AG08395 (cell line): ENCODE data around the gene PRR14.
"Not testable (repeated sequence)": the region's sequence is repeated elsewhere in the genome, so short reads cannot be mapped to it uniquely, and the experiment has no call there.

Source experiments
- DNase-seq: peaks from one replicate; pipeline ENCODE4 v3.0.0; 2012; ENCODE audit warnings: mixed read lengths, low spot score

The PRR14 gene

GRCh38 chr16:30692396-30693064 is 41.8 kb downstream of the PRR14 start:
- no peak for DNase-seq

DNA sequence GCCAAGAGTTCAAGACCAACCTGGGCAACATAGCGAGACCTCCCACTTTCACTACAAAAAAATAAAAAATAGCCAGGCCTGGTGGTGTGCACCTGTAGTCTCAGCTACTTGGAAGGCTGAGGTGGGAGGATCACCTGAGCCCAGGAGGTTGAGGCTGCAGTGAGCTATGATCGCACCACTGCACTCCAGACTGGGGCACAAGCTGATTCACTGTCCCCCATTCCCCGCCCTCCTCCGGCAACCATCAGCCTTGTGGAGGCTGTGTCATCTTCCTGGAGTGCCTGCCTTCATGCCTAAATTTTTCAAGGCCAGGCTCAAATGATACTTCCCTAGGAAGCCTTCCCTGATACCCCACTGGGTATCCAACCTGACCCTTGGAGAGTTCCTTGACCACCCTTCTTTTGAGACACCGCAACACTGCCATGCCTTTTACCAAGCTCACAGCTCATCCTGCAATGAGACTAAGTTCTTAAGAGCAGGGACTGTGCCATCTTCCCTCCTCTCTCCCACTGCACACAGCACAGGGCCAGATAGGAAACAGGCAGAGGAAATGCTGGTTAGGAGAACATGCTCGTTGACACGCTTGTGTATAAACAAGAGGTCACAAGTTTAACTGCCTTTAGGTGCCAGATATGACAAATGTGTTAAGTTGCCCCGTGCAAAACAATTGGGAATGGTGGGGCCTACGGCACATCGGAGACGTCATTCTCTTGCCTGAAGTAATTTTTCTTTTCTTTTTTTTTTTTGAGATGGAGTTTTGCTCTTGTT is 44.4 kb downstream of the PRR14 start:
- no peak for DNase-seq

DNA sequence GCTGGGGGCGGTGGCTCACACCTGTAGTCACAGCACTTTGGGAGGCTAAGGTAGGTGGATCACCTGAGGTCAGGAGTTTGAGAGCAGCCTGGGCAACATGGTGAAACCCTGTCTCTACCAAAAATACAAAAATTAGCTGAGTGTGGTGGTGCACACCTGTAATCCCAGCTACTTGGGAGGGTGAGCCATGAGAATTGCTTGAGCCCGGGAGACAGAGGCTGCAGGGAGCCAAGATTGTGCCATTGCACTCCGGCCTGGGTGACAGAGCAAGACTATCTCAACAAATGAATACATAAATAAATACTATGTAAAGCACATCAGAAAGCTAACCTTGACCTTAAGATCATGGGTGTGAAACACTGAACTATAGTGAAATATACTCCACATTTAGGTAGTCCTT is 45.9 kb downstream of the PRR14 start:
- not testable (repeated sequence) for DNase-seq

DNA sequence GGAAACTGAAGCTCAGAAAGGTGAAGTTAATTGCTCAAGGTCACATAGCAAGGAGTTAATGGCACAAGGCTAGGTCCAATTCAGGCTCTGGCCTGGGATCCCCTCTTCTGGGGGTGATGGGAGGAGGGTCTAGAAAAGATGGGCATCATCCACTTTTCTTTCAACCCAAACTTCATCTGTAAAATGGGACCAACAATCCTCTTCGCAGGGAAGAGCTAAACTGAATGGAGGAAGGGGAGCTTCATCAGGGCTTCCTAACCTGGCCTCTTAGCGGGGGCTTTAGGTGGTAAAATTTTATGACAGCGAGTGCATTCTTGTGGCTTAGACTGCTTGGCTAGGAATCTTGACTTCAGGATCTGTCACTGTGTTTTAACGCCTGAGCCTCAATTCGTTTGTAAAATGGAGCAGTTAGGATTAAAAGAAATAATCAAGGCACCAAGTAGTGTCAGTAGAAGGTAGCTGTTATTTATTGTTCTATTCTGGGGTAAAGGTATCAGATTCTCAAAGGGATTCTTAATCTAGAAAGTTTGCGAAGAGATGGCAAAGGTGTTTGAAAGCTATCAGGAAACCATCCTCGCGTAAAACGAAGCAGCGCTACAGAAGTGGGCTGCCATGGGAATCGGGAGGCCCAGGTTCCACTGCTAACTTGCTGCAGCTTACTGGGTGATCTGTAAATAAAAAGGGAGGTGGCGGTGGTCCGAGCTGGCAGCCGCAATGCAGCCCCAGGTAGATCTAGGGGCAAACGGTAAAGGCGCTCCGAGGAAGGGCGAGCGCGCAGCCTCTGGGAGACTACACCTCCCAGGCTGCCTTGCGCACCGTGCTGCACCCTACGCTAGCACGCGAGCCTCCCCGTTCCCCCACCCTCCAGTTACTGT is 46.7 kb downstream of the PRR14 start:
- DNase-seq = peak; percentile 95

GRCh38 chr16:30698139-30698815 is 47.5 kb downstream of the PRR14 start:
- peak; percentile 100 for DNase-seq

DNA sequence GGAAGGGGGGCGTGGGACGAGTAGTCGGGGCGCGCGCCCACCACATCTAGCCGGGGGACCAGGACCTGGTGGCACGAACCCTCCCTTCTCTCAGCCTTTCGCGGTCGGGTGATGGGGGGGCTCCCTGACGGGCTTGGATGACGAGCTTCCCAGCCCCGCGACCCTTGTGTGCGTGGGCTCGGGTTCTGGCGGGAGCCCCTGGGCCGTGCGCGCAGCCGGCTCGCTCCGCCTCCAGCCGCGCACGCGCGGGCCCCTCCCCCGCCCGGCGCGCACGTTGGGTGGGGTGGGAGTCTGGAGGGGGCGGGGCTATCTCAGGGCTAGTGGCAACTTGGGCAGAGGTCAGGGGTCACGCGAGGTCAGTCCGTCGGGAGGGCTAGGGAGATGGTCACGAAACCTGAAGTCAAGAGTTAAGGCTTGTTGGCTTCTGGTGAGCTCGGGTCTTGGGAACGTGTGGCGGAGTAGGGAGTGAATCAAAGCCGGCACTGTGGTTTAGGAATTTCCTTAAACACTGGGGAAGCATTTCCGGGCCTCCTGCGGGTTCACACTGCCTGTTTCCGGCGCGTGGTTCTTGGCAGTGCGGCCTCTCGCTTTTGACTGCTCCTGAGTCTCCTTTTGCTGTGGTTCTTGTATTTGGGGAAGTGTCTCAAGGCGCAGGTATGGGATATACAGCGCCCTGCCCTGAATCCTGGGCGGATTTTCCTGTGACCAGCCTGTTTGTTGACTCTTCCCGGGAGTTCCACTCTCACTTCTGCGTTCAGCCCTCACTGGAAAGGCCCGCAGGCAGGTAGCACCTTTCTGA is 48.3 kb downstream of the PRR14 start, which contains the start of gene SRCAP:
Gene SRCAP (plus strand): TSS at position 356 of the 799 bp plus-strand sequence. CDS start 1,654 bp downstream, outside the sequence.
- DNase-seq = peak; percentile 90

DNA sequence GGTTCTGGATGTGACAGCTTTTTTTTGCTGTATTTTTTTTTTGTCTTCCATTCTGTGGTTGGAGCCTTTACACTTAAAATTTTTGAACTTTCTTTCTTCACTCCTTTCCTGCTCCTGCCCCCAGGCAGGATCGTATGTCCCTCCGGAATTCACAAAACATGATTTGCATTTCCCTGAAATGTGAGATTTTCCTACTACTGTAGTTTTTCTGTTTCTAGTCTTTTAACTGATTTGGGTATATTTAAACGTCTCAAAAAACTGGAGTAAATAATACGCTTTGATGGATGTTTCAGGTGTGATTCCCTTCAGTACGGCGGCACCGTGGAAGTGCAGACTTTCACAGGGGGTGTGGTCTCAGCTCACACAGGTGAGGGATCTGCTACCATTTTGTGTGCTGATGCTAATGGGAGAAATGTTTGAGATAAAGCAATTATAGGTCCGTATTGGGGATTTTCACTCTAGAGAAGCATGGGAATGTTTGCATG is 48.9 kb downstream of the PRR14 start:
- DNase-seq = no peak

DNA sequence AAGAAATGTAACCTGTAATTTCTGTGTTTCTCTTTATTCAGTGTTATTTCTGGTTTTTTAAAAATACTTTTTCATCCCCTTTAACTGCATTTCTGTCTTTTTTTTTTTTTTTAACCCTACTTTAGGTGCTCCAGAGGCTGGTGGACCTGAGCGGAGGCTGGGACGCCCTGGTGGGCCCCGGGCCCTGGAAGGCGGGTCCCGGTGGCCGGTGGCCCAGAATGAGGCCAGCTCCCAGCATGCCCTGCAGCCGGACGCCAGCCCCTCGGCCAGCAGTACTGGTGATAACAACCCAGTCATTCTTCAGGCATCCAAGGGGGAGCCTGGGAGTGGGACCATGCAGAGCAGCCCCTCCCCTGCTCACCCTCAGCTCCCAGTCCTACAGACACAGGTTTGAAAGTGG is 49.7 kb downstream of the PRR14 start:
- DNase-seq = no peak

DNA sequence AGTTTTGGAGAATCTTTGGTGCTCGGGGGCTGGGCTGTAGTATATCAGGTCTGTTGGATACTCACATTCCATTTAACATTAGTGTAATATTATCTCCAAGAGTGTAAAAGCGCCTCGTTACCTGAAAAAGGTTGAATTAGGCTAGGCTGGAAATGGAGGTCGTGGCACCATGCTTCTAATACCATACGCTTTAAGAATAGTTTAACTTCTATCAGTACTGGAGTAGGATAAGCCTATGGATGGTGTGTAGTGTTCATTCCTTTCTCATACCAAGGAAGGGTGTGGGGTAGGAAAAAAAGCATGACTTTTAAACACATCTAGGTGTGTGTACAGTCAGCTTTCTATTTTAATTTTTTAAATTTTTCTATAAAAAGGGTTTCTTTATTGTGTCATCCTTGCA is 50.2 kb downstream of the PRR14 start:
- no peak for DNase-seq

DNA sequence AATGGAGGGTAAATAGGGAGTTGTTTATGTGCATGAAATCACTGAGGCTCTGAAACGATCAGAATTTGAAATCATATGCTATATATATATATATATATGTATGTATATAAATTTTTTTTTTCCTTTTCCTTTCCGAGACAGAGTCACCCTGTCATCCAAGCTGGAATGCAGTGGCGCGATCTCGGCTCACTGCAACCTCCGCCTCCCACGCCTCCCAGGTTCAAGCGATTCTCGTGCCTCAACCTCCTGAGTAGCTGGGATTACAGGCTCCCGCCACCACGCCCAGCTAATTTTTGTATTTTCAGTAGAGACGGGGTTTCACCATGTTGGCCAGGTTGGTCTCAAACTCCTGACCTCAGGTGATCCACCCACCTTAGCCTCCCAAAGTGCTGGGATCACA is 52.3 kb downstream of the PRR14 start:
- DNase-seq = not testable (repeated sequence)

DNA sequence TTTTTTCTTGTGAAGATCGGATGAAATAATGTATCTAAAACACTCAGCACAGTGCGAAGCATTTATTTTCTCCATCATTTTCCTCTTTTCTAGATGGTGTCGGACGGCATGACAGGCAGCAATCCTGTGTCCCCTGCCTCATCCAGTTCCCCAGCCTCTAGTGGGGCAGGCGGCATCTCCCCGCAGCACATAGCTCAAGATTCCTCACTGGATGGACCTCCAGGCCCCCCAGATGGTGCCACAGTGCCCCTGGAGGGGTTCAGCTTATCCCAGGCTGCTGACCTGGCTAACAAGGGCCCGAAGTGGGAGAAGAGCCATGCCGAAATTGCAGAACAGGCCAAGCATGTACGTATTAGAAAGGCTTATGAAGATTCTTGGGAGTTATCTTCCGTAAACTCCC is 53.2 kb downstream of the PRR14 start:
- DNase-seq = no peak
